GM12864 (cell line): Measurements from ENCODE around the gene SLC22A23.

Experiments used
- DNase-seq: peaks from one replicate; pipeline ENCODE4 v3.0.0-alpha.2; 2011; ENCODE audit warnings: low read depth
- H3K4me3 ChIP-seq: 2 replicates; pipeline ENCODE4 v1.5.1; 2011; ENCODE audit warnings: mild to moderate bottlenecking, low read depth, low read length, control low read depth
- CTCF ChIP-seq: IDR thresholded peaks from 2 replicates; pipeline ENCODE4 v1.5.1; 2011; ENCODE audit warnings: low read depth, mild to moderate bottlenecking, moderate library complexity, low read length, control low read depth, inconsistent platforms; ENCODE audit errors: missing control alignments

SLC22A23 gene

GRCh38 chr6:3236005-3236404 lies 220.8 kb downstream of the SLC22A23 start:
- no peak for DNase-seq
- no peak overlapping the region for H3K4me3 ChIP-seq
- no peak for TF ChIP-seq CTCF

GRCh38 chr6:3235486-3235885 lies 221.4 kb downstream of the SLC22A23 start:
- no peak for DNase-seq
- H3K4me3 ChIP-seq, result no peak overlapping the region
- no peak for TF ChIP-seq CTCF

GRCh38 chr6:3233904-3234303 lies 222.9 kb downstream of the SLC22A23 start:
- DNase-seq, result no peak
- no peak for TF ChIP-seq CTCF
- H3K4me3 ChIP-seq, result no peak overlapping the region

GRCh38 chr6:3233321-3233720 lies 223.5 kb downstream of the SLC22A23 start:
- no peak overlapping the region for H3K4me3 ChIP-seq
- TF ChIP-seq CTCF, result no peak
- no peak for DNase-seq

GRCh38 chr6:3232017-3232945 lies 224.6 kb downstream of the SLC22A23 start:
- H3K4me3 ChIP-seq, result no peak overlapping the region
- TF ChIP-seq CTCF, result no peak
- DNase-seq, result no peak

- no peak for DNase-seq
Observed at GRCh38 chr6:3231247-3232016, 225.4 kb downstream of the SLC22A23 start.

More at GRCh38 chr6:3231247-3232016, 225.4 kb downstream of the SLC22A23 start:
- peak overlapping the region; percentile 10; the same call in 1 of the 2 replicates for H3K4me3 ChIP-seq
- TF ChIP-seq CTCF, result no peak
